ENCODE data around the gene STC2. TPM values are rescaled to one million over a fixed set of nuclear protein-coding genes. Genes with fewer than 3 reads are reported as not detected.

The STC2 gene
- total RNA-seq, 1 experiment from 2014 or later, result 224 TPM

GRCh38 chr5:173317091-173317730 lies 11.0 kb downstream of the STC2 start:
- peak in 1 of 2 experiments; percentile 21 for DNase-seq
- no peaks in the 10 kb centered on the region for H3K27me3 Mint-ChIP-seq (ENCODE audit: insufficient read depth, unreplicated experiment)
- H3K4me3 Mint-ChIP-seq (ENCODE audit: unreplicated experiment), result no peak overlapping the region
- Histone ChIP-seq H3K27me3 (replicated peaks; ENCODE audit: control insufficient read depth, insufficient read depth, low read length) (no peaks in the 10 kb centered on the region), H3K4me3 (ENCODE audit: low read depth, low read length) (no peak overlapping the region), H3K36me3 (ENCODE audit: control insufficient read depth, insufficient read depth, low read length) (peaks cover 14% of the 10 kb centered on the region), H3K9me3 (no peaks in the 10 kb centered on the region), H3K4me1 (no peaks in the 10 kb centered on the region)
- intact Hi-C loops (cut with micrococcal nuclease; ENCODE audit: unreplicated experiment), result no loop called here
- ChIA-PET POLR2A (interaction anchor here (9.8 kb wide), 1 partner anchor 11 kb away, joined by 72 read pairs; the partner anchor contains the start of gene STC2), CTCF (interaction anchor here (0.6 to 1.6 kb wide), 5 partner anchors 13 to 319 kb away, joined by 3 to 6 read pairs (median 3); partner anchors contain the start of gene BOD1)
- TF ChIP-seq CTCF (IDR thresholded peaks at IDR 0.05; ENCODE audit: insufficient read depth in 1 of 2, low read depth in 1 of 2, low read length in 1 of 2, severe bottlenecking in 1 of 2, unreplicated experiment in 1 of 2), result no peak
- H3K27ac Mint-ChIP-seq (ENCODE audit: unreplicated experiment), result peak overlapping the region; percentile 89
- peaks cover 99% of the 10 kb centered on the region for H3K36me3 Mint-ChIP-seq (ENCODE audit: insufficient read depth, unreplicated experiment)
- TSS peak; percentile 5 for BruUV-seq (replicated peaks)
- no peaks in the 10 kb centered on the region for H3K9me3 Mint-ChIP-seq (ENCODE audit: unreplicated experiment)
- peaks cover 33% of the 10 kb centered on the region for H3K4me1 Mint-ChIP-seq (ENCODE audit: low read depth, unreplicated experiment)

DNA sequence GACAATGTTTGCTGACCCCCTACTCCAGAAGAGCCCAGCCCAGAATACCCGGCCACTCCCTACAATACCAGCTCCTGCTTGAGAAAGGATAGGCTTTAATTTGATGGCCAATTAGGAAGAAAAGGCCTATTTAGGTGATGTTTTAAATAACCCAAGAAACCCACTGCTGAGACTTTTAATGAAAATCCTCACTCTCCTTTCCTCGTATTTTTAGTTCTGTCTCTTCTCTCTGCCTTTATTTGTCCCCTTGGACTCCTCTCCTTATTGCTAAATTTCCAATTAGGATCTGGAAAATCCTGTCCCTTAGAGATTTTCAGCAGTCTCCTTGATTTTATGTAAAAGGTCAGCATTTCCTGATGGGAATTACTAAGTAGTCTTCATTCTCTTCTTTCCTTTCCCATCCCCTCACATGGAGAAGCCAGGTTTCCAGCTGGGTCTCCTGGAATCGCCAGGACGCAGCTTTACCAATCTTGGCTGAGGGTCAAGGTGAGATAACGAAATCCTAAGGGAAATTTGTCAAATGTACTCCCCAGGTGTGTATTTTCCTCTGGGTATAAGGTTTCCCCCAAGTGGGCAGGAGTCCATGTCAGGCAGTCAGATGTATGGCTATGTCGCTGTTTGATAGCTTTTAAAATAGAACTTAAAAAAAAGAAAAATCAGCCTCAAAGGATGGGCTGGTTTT lies 11.7 kb downstream of the STC2 start:
- H3K27me3 Mint-ChIP-seq (ENCODE audit: insufficient read depth, unreplicated experiment), result no peaks in the 10 kb centered on the region
- DNase-seq, result peak in 1 of 2 experiments; percentile 5
- no TSS peak for BruUV-seq (replicated peaks)
- Histone ChIP-seq H3K36me3 (ENCODE audit: control insufficient read depth, insufficient read depth, low read length) (peaks cover 13% of the 10 kb centered on the region), H3K27me3 (replicated peaks; ENCODE audit: control insufficient read depth, insufficient read depth, low read length) (no peaks in the 10 kb centered on the region), H3K4me3 (ENCODE audit: low read depth, low read length) (no peak overlapping the region), H3K4me1 (no peaks in the 10 kb centered on the region), H3K9me3 (no peaks in the 10 kb centered on the region)
- intact Hi-C loops (cut with micrococcal nuclease; ENCODE audit: unreplicated experiment), result no loop called here
- no peak for TF ChIP-seq CTCF (IDR thresholded peaks at IDR 0.05; ENCODE audit: insufficient read depth in 1 of 2, low read depth in 1 of 2, low read length in 1 of 2, severe bottlenecking in 1 of 2, unreplicated experiment in 1 of 2)
- POLR2A ChIA-PET, result interaction anchor here (0.6 to 9.8 kb wide), 2 partner anchors 12 to 54 kb away, joined by 3 to 72 read pairs; partner anchors contain the start of gene STC2
- CTCF ChIA-PET, result interaction anchor here (0.6 to 1.6 kb wide), 7 partner anchors 13 to 320 kb away, joined by 3 to 7 read pairs (median 3); partner anchors contain the start of gene BOD1
- peaks cover 31% of the 10 kb centered on the region for H3K4me1 Mint-ChIP-seq (ENCODE audit: low read depth, unreplicated experiment)
- peak overlapping the region; percentile 4 for H3K4me3 Mint-ChIP-seq (ENCODE audit: unreplicated experiment)
- H3K9me3 Mint-ChIP-seq (ENCODE audit: unreplicated experiment), result no peaks in the 10 kb centered on the region
- peak overlapping the region; percentile 89 for H3K27ac Mint-ChIP-seq (ENCODE audit: unreplicated experiment)
- H3K36me3 Mint-ChIP-seq (ENCODE audit: insufficient read depth, unreplicated experiment), result peaks cover 96% of the 10 kb centered on the region

DNA sequence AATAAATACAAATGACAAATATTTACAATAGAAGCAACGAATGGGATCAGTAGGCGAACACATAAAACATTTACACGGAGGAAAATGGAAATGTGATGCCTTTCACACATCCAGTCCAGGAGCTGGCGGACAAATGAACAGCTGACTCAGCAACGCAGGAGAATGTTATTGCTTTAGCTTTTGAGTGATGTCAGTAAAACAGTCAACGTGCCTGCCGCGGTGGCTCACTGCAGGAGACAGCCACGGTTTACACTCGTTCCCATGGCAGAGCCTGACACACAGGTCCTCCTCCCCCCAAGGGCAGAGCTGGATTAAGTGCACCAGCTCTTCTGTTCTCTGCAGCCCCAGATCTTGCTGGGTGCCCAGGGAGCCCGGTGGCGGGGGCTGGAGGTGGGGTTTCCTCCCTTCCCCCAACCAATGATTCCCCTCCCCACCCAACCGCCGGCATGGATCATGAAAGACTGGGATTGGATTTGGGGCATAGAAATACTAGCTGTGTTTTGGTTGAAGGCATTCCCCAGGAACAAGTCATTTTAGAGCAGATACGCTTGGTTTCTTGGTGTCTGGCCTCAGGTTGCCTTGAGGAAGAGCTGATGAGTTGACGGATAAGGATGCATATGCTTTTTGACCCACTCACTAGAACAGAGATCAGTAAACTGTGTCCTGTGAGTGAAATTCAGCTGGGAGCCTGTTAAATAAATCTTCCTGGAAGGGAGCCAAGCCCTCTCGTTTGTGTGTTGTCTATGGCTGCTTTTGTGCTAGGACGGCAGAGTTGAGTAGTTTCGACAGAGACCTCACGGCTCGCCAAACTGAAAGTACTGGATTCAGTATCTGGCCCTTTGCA lies 12.5 kb downstream of the STC2 start:
- Histone ChIP-seq H3K4me1 (no peaks in the 10 kb centered on the region), H3K36me3 (ENCODE audit: control insufficient read depth, insufficient read depth, low read length) (peaks cover 9% of the 10 kb centered on the region), H3K27me3 (replicated peaks; ENCODE audit: control insufficient read depth, insufficient read depth, low read length) (no peaks in the 10 kb centered on the region), H3K4me3 (ENCODE audit: low read depth, low read length) (no peak overlapping the region), H3K9me3 (no peaks in the 10 kb centered on the region)
- Mint-ChIP-seq H3K4me1 (ENCODE audit: low read depth, unreplicated experiment) (peaks cover 27% of the 10 kb centered on the region), H3K4me3 (ENCODE audit: unreplicated experiment) (no peak overlapping the region), H3K27me3 (ENCODE audit: insufficient read depth, unreplicated experiment) (no peaks in the 10 kb centered on the region), H3K36me3 (ENCODE audit: insufficient read depth, unreplicated experiment) (peaks cover 88% of the 10 kb centered on the region), H3K9me3 (ENCODE audit: unreplicated experiment) (no peaks in the 10 kb centered on the region), H3K27ac (ENCODE audit: unreplicated experiment) (peak overlapping the region; percentile 89)
- no TSS peak for BruUV-seq (replicated peaks)
- DNase-seq, result peak; percentile 24 to 61
- TF ChIP-seq CTCF (IDR thresholded peaks at IDR 0.05; ENCODE audit: insufficient read depth in 1 of 2, low read depth in 1 of 2, low read length in 1 of 2, severe bottlenecking in 1 of 2, unreplicated experiment in 1 of 2), result no peak
- ChIA-PET CTCF (interaction anchor here (0.6 to 1.6 kb wide), 2 partner anchors 14 to 17 kb away, joined by 3 to 7 read pairs; no protein-coding TSS in a partner anchor), POLR2A (interaction anchor here (0.7 to 9.8 kb wide), 2 partner anchors 13 to 174 kb away, joined by 3 to 72 read pairs; partner anchors contain the start of gene STC2)
- intact Hi-C loops (cut with micrococcal nuclease; ENCODE audit: unreplicated experiment), result loop anchor here (2.0 kb wide), 1 partner anchor 15 kb away; no protein-coding TSS in a partner anchor

All from Caco-2 (cell line).